ENCODE measurements around the gene ZNF213.
A peak's percentile ranks its signal among the peaks of the same experiment; 100 is the strongest.
"Not testable (repeated sequence)": the region's sequence is repeated elsewhere in the genome, so short reads cannot be mapped to it uniquely, and the experiment has no call there.

ZNF213 gene

DNA sequence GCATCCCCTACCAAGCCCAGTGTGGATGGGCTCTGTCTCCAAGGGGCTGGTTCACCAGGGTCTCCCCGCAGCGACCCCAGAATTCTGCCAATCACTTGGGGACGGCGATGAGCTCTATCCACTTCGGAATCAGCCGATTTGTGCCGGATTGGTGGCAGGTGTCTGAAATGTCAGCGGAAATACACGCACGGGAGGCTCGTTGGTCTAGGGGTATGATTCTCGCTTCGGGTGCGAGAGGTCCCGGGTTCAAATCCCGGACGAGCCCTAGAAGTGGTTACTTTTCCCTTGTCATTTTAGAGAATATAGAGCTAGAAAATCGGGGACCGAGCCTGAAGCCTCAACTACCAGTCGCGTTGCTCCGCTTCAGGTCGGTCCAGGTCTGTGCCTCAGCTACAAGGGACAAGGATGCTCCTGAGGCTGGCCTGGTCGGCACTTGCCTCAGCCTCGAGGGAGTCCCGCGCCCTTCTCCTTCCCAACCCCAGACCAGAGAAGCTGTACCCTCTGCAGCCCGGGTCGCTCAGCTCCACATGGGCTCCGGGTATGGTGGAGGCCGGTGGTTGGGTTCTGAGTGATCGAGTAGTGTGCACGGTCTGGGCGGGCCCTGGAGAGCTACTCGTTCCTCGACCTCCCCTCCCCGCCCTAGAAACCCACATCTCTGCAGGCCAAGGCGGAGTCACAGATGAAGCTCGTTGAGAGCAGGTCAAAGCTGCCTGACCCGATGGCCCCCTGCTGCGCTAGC, 37.2 kb downstream of the ZNF213 start:
- peaks cover 25% of the 10 kb centered on the region for H3K27me3 Mint-ChIP-seq
- H3K36me3 Mint-ChIP-seq, result no peaks in the 10 kb centered on the region
- H3K27ac Mint-ChIP-seq, result peak overlapping the region; percentile 53
- DNase-seq (ENCODE audit: low spot score in 2 of 2) (no peak), ATAC-seq (ENCODE audit: low read depth) (no peak)
- peak overlapping the region; percentile 24 for H3K4me3 Mint-ChIP-seq
- H3K4me1 Mint-ChIP-seq, result peaks cover 19% of the 10 kb centered on the region
- no peaks in the 10 kb centered on the region for H3K9me3 Mint-ChIP-seq

DNA sequence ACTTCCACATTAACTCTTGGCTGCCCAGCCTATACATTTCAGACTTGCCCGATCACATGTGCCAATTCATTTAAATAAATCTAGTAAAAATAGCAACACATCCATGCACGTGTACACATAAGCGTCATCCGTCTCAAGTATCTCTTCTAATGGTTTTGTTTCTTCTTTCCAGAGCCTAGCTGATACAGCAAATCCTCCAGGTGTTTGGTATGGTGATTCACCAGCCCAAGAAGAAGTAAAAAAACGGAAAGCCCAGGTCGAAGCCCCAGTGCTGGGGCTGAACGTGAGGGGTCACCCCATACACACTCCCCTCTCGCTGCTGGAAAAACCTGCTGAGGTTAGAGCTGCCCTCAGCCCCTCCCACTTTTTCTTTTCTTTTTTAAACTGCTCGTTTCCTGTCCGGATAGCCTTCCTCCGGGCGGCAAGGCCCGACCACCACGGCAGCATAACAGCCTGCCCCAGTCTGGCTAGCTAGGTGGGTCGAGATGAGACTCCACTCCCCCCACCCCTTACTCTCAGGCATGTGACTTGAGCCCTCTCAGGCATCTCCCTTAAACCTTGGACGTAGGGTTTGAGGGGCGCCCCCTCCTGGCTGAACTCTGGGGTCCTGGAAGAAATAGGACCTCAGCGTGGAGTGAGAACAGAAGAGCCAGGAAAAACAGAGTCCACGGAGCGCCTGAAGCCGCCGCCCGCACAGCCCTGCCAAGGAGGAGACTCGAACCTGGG, 39.2 kb downstream of the ZNF213 start:
- ATAC-seq (ENCODE audit: low read depth), result peak; percentile 35
- H3K4me3 Mint-ChIP-seq, result no peak overlapping the region
- H3K4me1 Mint-ChIP-seq, result peaks cover 19% of the 10 kb centered on the region
- no peak for DNase-seq (ENCODE audit: low spot score in 2 of 2)
- peaks cover 28% of the 10 kb centered on the region for H3K27me3 Mint-ChIP-seq
- no peaks in the 10 kb centered on the region for H3K9me3 Mint-ChIP-seq
- peak overlapping the region; percentile 58 for H3K27ac Mint-ChIP-seq
- no peaks in the 10 kb centered on the region for H3K36me3 Mint-ChIP-seq

DNA sequence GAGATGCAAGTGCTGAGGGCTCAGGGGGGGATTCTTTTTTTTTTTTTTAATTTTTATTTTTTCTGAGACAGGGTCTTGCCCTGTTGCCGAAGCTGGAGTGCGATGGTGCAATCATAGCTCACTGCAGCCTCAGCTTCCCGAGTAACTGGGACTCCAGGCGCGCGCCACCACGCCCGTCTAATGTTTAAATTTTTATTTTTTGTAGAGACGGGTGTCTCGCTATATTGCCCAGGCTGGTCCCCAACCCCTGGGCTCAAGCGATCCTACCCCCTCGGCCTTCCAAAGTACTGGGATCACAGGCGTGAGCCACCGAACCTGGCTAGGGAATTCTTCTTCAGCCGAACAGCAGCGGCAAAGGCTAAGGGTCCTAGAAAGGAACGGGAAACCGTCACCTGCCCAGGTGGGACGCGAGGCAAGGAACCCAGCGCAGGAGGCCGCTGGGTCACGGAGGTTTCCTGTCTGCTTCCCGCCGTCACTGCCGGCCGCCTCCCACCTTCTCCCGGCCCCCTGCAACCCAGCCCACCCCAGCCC, 39.9 kb downstream of the ZNF213 start:
- ATAC-seq (ENCODE audit: low read depth), result no peak
- H3K4me3 Mint-ChIP-seq, result no peak overlapping the region

DNA sequence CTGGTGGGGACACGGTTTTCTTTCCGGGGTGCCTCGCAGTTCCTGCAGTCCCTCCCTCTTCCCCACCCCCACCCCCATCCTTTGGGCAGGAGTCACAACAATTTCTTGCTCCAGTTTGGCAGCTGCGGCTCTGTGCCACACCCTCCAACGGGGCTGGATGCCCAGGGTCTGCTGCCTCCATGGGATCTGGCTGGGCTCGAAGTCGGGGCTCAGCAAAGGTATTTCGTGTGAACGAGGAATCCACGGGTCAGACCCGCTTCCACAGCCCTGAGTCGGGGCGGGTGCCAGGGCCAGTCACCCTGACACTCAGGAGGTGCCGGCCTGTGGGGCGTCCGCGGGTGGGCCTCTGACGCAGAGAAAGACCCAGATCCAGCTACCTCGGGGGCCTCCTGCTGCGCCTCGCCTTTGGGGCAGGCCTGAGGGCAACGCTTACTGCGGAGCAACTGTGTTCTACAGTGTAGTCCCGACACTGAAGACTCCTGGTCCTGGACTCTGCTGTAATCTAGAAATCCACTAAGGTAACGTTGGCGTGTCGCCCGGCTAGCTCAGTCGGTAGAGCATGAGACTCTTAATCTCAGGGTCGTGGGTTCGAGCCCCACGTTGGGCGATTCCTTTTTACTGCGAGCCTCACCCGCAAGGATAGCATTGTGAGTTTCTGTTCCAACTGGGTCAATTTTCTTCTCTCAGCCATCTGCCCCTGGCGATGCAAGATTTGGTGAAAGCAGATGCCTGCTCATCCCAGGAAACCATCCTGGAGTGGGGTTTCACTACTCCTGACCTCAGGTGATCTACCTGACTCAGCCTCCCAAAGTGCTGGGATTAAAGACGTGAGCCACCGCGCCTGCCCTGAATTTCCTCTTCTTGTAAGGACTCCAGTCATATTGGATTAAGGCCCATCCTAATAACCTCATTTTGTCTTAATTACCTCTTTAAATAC, 40.6 kb downstream of the ZNF213 start:
- H3K4me3 Mint-ChIP-seq, result no peak overlapping the region
- DNase-seq (ENCODE audit: low spot score in 2 of 2) (no peak), ATAC-seq (ENCODE audit: low read depth) (no peak)
- no peaks in the 10 kb centered on the region for H3K36me3 Mint-ChIP-seq
- no peak overlapping the region for H3K27ac Mint-ChIP-seq
- peaks cover 32% of the 10 kb centered on the region for H3K27me3 Mint-ChIP-seq
- H3K9me3 Mint-ChIP-seq, result no peaks in the 10 kb centered on the region
- H3K4me1 Mint-ChIP-seq, result peaks cover 19% of the 10 kb centered on the region

More for the DNA sequence above, 39.9 kb downstream of the ZNF213 start:
- Mint-ChIP-seq H3K36me3 (no peaks in the 10 kb centered on the region), H3K4me1 (peaks cover 19% of the 10 kb centered on the region), H3K27me3 (peaks cover 31% of the 10 kb centered on the region), H3K9me3 (no peaks in the 10 kb centered on the region), H3K27ac (peak overlapping the region; percentile 58)
- no peak for DNase-seq (ENCODE audit: low spot score in 2 of 2)

DNA sequence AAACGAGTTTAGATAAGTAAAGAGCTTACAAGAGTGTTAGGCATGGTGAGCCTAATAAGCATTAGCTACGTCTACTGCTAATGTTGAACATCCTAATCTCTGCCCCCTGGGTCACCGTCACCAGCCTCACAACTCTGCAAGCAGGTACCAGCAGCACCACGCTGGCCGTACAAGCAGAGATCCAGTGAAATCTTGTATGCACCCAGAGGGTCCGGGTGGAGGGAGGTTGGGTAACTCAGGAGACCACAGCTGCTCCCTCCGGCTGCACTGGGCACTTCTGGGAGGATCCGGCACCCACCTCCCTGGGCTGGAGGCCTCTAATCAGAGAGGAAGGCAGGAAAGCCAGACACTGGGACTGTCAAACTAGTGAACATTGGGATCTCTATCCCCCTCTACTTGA, 44.8 kb downstream of the ZNF213 start:
- H3K27ac Mint-ChIP-seq, result no peak overlapping the region
- H3K9me3 Mint-ChIP-seq, result no peaks in the 10 kb centered on the region
- H3K4me3 Mint-ChIP-seq, result no peak overlapping the region
- no peak for DNase-seq (ENCODE audit: low spot score in 2 of 2)
- peaks cover 27% of the 10 kb centered on the region for H3K27me3 Mint-ChIP-seq
- H3K36me3 Mint-ChIP-seq, result peaks cover 2% of the 10 kb centered on the region
- H3K4me1 Mint-ChIP-seq, result peaks cover 4% of the 10 kb centered on the region
- ATAC-seq (ENCODE audit: low read depth), result no peak

DNA sequence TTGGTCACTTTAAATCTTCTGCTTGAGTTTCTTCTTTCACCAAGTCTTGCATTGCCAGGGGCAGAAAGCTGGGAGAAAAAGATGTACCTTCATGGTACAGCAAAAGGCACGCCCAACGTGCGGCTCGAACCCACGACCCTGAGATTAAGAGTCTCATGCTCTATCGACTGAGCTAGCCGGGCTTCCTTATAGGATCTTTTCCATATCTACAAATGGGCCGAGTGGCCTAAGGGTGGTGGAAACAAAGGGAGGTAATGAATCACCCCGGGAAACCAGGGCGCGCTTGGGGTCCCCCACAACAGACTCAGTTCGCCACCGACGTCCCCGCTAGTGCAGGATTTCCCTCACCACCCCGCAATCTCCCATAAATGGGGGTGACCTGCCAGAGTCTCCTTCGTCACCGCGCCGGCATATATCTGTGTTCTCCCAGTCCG, 45.6 kb downstream of the ZNF213 start:
- no peak for ATAC-seq (ENCODE audit: low read depth)
- peaks cover 4% of the 10 kb centered on the region for H3K4me1 Mint-ChIP-seq
- no peak overlapping the region for H3K4me3 Mint-ChIP-seq
- no peaks in the 10 kb centered on the region for H3K9me3 Mint-ChIP-seq
- H3K36me3 Mint-ChIP-seq, result peaks cover 2% of the 10 kb centered on the region
- peaks cover 27% of the 10 kb centered on the region for H3K27me3 Mint-ChIP-seq
- no peak overlapping the region for H3K27ac Mint-ChIP-seq
- DNase-seq (ENCODE audit: low spot score in 2 of 2), result no peak

DNA sequence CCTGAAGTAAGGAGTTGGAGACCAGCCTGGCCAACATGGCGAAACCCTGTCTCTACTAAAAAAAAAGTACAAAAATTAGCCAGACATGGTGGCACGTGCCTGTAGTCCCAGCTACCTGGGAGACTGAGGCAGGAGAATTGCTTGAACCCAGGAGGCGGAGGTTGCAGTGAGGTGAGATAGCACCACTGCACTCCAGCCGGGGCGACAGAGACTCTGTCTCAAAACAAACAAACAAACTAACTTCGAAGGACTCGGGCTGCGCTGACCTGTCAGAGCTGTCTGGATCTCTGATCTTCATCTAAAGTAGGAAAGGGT, 47.4 kb downstream of the ZNF213 start:
- DNase-seq (ENCODE audit: low spot score in 2 of 2); H3K4me1 Mint-ChIP-seq; ATAC-seq (ENCODE audit: low read depth); H3K9me3 Mint-ChIP-seq; H3K36me3 Mint-ChIP-seq: not testable (repeated sequence)
- Mint-ChIP-seq H3K27ac (peak overlapping the region; percentile 43), H3K4me3 (peak overlapping the region; percentile 45), H3K27me3 (peaks cover 28% of the 10 kb centered on the region)

DNA sequence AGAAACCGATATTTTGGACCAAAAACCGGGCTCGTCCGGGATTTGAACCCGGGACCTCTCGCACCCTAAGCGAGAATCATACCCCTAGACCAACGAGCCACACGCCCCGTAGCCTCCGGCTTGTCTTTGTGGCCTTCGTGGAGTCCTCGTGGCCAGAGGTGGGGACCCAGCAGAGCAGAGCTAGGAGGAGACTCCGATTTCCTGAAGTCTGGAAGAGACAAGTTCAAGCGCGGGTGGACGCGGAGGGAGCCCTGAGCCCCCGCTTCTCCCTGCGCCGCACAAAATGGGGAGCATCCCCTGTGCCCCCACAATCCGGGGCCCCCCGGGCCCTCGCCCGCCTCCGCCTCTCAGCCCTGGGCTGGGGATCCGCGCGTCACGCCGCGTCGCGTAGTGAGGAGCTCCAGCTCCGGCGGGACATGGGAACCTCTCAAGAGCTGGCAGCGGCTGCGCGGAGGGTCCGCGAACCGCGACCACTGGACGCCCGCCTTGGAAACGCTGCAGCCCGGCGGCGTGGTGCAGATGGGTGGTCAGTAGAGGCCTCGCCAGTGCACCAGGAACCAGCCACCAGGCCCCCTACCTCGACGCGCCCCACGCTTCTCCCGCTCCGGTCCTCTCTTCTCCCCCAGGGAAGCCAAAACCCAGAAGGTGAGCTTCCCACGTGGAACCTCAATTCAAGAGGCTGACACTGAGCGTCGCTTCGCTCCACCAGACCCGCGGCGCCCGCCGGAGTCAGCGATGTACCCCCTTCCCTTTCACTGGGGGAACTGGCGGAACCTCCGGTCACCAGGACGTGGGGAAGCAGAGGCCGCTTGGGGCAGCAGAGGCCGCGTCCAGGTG, 48.0 kb downstream of the ZNF213 start:
- Mint-ChIP-seq H3K27ac (peak overlapping the region; percentile 78), H3K36me3 (peaks cover 2% of the 10 kb centered on the region), H3K9me3 (peaks cover 2% of the 10 kb centered on the region), H3K4me3 (peak overlapping the region; percentile 67), H3K27me3 (peaks cover 32% of the 10 kb centered on the region), H3K4me1 (peaks cover 2% of the 10 kb centered on the region)
- peak in 1 of 2 donors; percentile 45 for DNase-seq (ENCODE audit: low spot score in 2 of 2)
- ATAC-seq (ENCODE audit: low read depth), result peak; percentile 49

DNA sequence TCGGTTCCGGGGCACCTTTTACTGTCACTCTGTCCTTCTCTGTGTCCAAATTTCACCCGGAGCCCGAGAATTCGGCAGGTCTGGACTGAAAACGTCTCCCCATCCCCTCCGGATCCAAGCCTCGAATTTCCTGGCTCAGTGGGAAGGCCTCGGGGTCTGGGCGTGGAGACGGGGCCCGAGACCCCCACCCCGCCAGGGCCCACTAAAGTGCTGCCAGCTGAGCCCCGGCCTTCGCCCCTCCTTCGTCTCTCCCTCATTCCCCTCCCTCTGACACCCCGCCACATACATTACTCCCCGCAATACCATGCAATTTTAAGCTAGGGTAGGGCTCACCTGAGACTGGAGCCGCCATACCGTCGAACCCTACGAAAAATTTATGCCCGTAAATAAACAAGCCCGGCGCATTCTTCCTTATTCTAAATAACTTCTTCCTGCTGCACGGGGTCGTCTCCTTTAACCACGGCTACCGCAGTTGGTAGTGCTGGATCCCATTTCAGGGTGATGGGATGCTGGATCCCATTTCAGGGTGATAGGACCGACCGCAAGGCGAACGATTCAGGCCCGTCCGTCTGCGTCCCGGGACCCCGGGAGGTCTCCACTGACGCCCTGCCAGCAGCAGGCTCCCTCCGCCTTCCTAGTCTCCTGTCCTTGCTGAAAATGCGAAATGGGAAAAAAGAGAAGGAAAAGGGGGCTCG, 48.8 kb downstream of the ZNF213 start:
- ATAC-seq (ENCODE audit: low read depth) (no peak), DNase-seq (ENCODE audit: low spot score in 2 of 2) (no peak)
- Mint-ChIP-seq H3K4me1 (peaks cover 2% of the 10 kb centered on the region), H3K4me3 (peak overlapping the region; percentile 67), H3K9me3 (peaks cover 2% of the 10 kb centered on the region), H3K36me3 (peaks cover 2% of the 10 kb centered on the region), H3K27ac (peak overlapping the region; percentile 78), H3K27me3 (peaks cover 33% of the 10 kb centered on the region)

DNA sequence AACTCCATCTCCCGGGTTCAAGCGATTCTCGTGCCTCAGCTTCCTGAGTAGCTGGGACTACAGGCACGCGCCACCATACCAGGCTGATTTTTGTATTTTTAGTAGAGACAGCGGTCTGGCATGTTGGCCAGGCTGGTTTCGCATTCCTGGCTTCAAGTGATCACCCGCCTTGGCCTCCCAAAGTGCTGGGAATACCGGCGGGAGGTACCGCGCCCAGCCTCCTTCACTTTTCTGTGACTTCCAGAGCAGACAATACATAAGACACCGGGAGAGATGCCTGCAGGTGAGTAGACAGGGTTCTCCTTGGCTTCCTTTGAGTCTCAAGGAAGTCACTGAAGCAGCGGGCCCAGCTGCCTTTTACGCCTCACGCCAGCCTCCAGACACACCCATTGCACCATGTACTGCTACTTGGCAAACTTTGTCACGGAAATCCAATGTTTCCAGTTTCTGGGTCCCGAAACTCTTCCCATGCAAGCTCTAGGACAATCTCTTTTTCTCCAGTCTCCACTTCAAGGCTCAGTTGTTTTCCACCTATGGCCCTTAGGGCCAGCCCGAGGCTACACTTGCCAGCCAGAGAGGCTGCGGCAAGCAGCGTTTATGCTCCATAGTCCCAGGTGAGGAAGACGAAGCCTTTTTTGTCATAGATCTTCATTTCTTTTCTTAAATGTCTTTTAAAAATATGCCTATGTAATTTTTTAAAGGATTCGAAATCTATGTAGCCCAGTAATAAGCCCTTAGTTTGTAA, 52.3 kb downstream of the ZNF213 start:
- peaks cover 4% of the 10 kb centered on the region for H3K4me1 Mint-ChIP-seq
- H3K27me3 Mint-ChIP-seq, result peaks cover 36% of the 10 kb centered on the region
- H3K9me3 Mint-ChIP-seq, result peaks cover 2% of the 10 kb centered on the region
- no peak overlapping the region for H3K27ac Mint-ChIP-seq
- no peak for ATAC-seq (ENCODE audit: low read depth)
- no peak overlapping the region for H3K4me3 Mint-ChIP-seq
- no peak for DNase-seq (ENCODE audit: low spot score in 2 of 2)
- peaks cover 2% of the 10 kb centered on the region for H3K36me3 Mint-ChIP-seq

DNA sequence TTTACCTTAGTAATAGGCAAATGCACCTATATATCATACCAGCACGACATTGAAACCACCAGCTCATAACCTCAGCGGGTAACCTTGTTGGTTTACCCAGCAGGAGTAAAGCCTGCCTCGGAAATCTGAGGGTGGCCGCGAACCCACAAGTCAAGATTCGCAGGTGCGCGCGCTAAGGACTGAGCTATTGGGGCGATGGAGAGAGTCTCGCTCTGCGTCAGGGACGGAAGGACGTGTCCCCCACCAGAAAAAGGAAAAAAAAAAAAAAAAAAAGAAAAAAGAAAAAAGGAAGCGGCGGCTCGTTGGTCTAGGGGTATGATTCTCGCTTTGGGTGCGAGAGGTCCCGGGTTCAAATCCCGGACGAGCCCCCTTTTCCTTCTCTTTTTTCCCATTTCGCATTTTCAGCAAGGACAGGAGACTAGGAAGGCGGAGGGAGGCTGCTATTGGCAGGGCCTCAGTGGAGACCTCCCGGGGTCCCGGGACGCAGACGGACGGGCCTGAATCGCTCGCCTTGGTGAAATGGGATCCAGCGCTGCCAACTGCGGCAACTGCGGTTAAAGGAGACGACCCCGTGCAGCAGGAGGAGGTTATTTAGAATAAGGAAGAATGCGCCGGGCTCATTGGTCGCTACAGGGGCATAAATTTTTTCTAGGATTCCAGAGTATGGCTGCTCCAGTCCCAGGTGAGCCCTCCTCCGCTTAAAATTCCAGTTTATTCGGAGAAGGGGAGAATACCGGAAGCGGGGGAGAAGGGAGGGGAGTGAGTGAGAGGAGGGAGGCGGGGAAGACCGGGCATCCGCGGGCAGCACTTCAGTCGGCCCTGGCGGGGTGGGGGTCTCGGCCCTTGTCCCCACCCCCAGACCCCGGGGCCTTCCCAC, 53.2 kb downstream of the ZNF213 start, which contains the start of gene OR1F1:
Gene OR1F1, plus strand, starts transcription at position 407 of the 877 bp plus-strand sequence.
- H3K4me3 Mint-ChIP-seq, result no peak within 1 kb of the TSS
- DNase-seq (ENCODE audit: low spot score in 2 of 2) (no peak), ATAC-seq (ENCODE audit: low read depth) (no peak)
- peak within 1 kb of the TSS; percentile 77 for H3K27ac Mint-ChIP-seq
- peaks cover 2% of the 10 kb centered on the region for H3K36me3 Mint-ChIP-seq
- peaks cover 34% of the 10 kb centered on the region for H3K27me3 Mint-ChIP-seq
- peaks cover 2% of the 10 kb centered on the region for H3K9me3 Mint-ChIP-seq
- H3K4me1 Mint-ChIP-seq, result peaks cover 3% of the 10 kb centered on the region

DNA sequence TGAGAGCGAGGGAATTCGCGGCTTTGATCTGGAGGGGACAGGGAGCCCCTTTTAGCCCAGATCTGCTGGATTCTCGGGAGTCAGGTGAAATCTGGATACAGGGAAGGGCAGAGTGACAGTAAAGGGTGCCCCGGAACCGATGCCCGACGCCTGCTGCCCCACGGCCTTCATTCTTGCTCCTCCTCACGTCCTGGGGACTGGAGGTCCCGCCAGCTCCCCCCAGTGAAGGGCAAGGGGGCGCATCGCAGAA, 53.8 kb downstream of the ZNF213 start:
- peaks cover 2% of the 10 kb centered on the region for H3K4me1 Mint-ChIP-seq
- DNase-seq (ENCODE audit: low spot score in 2 of 2) (no peak), ATAC-seq (ENCODE audit: low read depth) (no peak)
- H3K27me3 Mint-ChIP-seq, result peaks cover 34% of the 10 kb centered on the region
- no peak overlapping the region for H3K4me3 Mint-ChIP-seq
- peaks cover 2% of the 10 kb centered on the region for H3K9me3 Mint-ChIP-seq
- peaks cover 2% of the 10 kb centered on the region for H3K36me3 Mint-ChIP-seq
- H3K27ac Mint-ChIP-seq, result peak overlapping the region; percentile 77
